Gastroesophageal sphincter (tissue), 3 donors: ENCODE results near the gene ROR1.

Experiments used
- POLR2AphosphoS5 ChIP-seq: sonication (generic); formaldehyde crosslinking; IDR thresholded peaks from one replicate; pipeline ENCODE4 v1.6.1; 2017; ENCODE audit warnings: antibody characterized with exemption
- TF ChIP-seq, protein P1 (sequence below), 4 experiments: fragments of 200-600 bp in 2 of 4; fragments of 450-650 bp in 2 of 4; sonication (generic) in 1 of 4; IDR thresholded peaks; one replicate each; pipeline ENCODE4 v1.5.1; 2017 to 2019; ENCODE audit warnings: antibody characterized with exemption in 4 of 4, mild to moderate bottlenecking in 2 of 4, moderate library complexity in 2 of 4

DNA sequence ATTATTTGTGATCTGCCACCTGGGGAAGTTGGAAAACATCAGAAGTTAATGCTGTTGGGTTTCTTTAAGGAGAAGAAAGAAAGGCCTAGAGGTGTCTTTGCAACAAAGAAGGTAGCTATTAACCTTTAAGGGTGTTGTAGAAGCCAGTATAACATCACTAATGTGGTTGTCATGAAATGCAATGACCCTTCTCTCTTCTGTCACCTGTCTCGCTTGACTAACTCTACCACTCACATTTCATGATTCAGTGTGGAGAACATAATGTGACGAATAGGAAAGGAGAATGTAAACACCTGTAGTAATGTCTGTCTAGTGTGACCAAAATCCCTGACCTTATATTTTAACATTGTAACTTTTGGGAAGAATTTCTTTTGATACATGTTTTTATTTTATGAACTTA lies 217.9 kb downstream of the ROR1 start:
- TF ChIP-seq POLR2AphosphoS5: no peak
- TF ChIP-seq, protein P1, sequence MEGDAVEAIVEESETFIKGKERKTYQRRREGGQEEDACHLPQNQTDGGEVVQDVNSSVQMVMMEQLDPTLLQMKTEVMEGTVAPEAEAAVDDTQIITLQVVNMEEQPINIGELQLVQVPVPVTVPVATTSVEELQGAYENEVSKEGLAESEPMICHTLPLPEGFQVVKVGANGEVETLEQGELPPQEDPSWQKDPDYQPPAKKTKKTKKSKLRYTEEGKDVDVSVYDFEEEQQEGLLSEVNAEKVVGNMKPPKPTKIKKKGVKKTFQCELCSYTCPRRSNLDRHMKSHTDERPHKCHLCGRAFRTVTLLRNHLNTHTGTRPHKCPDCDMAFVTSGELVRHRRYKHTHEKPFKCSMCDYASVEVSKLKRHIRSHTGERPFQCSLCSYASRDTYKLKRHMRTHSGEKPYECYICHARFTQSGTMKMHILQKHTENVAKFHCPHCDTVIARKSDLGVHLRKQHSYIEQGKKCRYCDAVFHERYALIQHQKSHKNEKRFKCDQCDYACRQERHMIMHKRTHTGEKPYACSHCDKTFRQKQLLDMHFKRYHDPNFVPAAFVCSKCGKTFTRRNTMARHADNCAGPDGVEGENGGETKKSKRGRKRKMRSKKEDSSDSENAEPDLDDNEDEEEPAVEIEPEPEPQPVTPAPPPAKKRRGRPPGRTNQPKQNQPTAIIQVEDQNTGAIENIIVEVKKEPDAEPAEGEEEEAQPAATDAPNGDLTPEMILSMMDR (IDR thresholded peaks at IDR 0.05): no peak
